NCI-H510A (cell line): ENCODE measurements around the gene CFAP77.
A peak's percentile ranks its signal among the peaks of the same experiment; 100 is the strongest.

Experiments
- DNase-seq: peaks from one replicate; lab custom pipeline; 2025; lab: John Stamatoyannopoulos, UW

Gene CFAP77

DNA sequence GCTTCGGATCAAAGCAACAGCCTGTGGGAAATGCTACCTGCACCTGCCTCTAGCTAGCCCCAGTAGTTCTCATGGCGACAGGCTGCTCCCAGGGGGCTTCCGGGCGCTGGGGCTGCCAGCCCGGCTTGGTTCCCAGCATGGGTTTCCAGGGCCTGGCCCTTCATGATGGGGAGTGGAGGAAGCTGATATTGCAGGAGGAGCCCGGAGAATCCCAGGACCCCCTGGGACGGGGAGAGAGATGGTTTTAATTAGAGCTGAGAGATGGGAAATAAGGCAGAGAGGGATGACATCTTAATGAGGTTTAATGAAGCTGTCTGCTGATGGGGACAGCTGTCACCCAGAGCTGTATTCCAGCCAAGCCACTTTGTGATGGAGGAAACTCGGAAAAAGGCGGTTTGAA, 78.6 kb downstream of the CFAP77 start:
- DNase-seq: no peak

DNA sequence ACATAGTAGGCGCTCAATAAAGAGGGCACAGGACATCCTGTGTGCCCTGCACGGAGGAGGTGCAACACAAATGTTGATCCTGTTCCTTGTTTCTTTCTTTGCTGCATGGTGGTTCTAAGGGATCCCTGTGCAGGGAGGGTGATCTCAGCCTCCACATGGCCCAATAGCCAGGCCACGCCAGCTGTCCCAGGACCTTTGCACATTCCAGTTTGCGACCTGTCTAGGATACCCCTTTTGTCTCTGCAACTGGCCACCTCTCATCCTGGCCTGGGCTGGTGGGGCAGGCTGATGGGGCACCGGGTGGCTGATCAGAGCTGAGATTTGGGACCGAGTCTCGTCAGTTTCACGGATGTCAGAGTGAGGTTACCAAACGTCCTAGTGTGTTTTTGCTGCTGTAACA, 79.5 kb downstream of the CFAP77 start:
- no peak for DNase-seq

DNA sequence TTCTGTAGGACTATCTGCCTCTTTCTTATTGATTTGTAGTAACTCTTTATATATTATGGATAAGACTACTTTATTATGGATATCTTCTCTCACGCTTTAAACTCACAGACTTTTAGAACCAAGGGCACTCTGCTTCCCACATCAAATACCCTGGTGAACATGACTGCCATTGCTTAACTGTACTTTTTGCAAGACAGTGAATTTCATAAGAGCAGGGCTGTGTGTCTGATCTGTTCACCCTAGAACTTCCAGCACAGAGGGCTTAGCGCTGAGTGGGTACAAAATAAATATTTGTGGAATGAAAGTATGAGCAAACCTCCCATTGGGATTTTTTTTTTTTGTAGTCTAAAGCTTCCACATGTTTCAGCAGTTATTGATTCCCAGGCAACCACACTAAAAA, 84.8 kb downstream of the CFAP77 start:
- no peak for DNase-seq

DNA sequence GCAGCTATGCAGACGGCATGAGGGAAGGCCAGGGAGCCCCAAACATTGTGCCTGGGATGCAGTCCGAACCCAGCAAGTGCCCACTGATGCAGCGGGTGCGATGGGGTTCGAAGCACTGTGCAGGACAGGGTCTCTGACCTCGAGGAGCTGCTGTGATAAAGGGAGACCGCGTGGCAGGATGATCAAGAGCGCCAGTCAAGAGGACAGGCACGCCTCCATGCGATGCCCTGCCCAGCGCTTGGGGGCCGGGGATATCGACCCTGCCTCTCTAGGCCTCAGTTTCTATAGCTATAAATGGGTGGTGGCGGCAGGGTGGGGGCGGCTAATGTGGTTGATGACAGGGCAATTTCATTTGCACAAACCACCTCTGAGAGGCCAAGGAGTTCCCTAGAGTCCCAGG, 87.7 kb downstream of the CFAP77 start:
- DNase-seq: no peak

DNA sequence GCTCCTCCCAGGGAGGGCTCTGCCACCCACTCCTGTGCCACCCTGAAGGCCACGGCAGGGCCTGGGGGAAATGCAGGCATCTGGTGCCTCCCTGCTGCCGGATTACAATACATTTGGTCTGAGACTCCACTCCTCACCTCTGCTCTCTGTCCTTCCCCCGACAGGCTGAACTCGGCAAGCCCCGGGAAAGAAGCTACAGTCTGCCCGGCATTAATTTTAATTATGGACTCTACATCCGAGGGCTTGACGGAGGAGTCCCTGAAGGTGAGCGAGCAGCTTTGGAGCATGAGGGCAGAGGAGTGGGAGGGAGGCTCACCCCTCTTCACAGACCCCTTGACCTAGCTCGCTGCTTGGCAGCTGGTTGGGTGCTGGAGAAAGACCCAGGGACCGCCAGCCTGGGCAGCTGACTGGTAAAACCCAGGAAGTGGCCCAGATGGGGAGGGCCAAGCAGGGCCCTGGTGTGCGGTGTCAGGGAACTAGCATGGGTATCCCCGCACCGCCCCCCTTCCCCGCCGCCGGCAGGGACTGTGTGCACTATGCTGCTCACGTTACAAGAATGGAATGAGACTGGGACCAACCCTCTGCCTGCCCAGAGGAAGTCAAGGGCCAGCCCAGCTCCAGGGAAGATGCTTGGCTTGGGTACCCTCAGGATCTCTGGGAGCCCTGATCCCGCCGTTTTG, 88.7 kb downstream of the CFAP77 start:
- no peak for DNase-seq

DNA sequence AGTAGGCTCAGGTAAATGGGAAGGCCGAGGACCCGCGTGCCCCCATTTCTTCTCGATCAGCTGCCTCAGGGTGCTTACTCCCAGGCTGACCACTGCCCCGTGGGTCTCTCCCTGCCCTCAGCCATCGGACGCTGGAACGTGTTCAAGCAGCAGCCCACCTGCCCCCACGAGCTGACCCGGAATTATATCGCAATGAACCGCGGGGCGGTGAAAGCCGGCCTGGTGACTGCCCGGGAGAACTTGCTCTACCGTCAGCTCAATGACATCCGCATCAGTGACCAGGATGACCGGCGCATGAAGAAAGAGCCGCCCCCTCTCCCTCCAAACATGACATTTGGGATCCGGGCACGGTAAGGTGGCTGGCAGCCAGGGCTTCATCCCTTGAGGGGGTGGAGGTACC, 89.2 kb downstream of the CFAP77 start:
- no peak for DNase-seq

DNA sequence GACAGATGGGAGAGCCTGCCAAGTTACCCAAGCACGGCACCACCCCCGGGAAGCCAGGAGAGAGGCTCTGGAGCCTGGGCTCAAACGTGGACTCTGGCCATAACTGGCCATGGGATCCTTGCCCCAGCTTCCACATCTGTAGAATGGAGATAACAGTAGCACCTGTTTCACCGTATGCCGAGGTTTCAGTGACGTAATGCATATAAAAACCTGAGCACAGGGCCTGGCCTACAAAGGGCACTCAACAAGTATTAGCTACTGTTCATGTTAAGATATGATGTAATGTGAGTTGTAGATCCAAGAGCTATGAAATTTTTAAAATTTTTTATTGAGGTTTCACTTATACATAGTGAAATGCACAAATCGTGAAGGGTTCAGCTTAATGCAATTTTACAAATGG, 90.2 kb downstream of the CFAP77 start:
- no peak for DNase-seq

DNA sequence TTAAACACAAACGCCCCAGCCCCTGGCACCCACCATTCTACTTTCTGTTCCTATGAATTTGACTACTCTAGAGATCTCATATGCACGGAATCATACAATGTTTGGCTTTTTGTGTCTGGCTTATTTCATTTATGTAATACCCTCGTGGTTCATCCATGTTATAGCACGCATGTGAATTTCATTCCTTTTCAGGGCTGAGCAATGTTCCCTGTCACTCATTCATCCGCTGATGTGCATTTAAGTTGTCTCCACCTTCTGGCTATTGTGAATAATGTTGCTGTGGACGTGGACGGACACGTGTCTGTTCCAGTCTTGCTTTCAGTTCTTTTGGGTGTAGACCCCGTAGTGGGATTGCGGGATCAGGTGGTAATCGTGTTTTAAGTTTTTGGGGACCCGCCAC, 92.5 kb downstream of the CFAP77 start:
- DNase-seq: no peak

DNA sequence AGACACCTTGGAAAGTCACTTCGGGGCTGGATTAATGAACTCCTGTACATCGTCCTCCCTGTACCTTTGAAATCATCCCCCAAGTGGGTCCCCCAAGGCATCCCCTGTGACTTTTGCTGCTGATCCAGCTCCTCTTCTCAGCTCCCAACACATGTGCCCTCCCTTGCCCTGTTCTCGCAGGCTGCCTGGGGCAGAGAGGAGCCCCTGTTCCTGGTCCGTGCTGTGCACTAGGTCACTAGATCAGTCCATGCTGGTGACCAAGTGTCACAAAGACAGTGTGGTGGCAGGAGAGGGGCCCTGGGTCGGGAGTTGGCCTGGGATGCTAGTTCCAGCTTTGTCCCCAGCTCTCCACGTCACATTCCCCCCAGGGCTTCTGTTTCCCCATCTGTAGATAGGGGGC, 93.1 kb downstream of the CFAP77 start:
- no peak for DNase-seq

DNA sequence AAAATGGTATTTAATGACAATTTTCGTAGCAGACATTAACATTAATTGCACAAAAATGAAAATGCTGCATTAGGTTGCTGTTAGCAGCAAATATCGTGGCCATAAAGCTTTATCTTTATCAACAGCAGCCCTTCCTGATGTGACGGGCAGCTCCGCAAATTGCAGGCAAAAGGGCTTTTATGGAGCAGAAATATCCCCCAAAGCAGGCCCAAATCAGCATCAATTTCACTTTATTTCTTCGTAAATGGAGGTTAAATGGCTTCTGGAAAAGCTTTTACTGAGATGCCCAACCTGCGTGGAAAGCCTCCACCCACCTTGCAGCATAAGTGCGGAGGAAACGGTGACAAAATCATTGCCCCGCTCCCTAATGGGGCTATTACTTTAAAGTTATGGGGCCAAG, 94.5 kb downstream of the CFAP77 start:
- DNase-seq: no peak

DNA sequence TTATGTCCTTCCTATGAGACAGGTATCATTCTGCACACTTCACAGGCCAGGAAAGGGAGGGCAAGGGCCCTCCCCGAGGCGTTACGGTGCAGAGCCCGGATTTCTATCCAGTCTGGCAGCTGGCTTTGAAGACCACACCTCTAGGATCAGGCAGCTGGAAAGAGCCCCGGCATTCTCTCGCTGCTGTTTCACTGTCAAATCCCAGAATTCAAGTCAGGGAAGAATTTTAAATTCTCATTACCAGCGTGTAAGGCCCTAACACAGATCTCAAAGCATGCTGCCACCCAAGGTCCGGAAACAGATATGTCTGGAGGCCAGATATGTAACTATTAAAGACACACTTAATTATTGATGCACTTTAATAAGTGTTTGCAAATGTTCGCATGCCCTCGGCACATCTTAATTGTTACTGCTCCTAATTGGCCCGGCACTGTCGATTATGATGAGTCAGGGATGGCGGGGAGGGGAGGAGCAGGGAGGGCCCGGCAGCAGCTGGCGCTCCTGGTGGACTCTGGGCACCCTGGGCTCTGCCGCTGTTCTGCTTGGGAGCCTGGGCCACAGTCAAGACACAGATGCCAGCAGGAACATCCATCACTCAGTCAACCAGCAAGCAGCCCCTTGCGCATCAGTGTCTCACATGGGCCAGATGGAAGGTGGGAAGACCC, 96.1 kb downstream of the CFAP77 start:
- peak; percentile 36 for DNase-seq

DNA sequence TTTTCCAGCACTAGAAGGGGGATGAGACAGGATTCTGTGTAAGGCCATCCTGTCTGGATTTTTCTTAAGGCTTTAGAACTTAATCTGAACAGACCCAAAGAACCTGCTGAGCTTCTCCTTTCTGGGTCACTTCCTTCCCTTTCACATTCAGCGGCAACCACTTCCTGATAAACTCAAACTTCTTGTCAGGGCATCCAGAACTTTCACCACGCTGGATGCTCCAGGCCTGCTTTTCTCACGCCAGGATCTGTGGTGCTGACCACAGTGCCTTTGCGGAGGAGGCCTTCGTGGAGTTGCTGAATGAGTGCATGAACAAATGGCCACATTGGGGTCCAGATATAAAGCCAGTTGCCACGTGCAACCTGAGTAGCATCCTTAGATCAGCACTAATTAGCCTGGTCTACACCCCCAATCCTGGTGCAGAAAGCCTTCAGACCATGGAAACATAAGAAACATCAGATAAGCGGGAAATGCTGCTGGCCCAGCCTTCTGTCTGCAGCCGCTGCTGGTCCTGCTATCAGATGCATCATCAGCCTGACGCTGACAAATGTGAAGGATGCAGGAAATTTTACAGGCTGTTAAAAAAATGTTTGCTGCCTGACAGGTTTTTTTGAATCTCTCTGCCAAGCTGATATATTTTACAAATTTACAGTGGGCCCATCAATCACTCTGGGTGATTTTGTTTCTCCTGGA, 97.1 kb downstream of the CFAP77 start:
- no peak for DNase-seq

DNA sequence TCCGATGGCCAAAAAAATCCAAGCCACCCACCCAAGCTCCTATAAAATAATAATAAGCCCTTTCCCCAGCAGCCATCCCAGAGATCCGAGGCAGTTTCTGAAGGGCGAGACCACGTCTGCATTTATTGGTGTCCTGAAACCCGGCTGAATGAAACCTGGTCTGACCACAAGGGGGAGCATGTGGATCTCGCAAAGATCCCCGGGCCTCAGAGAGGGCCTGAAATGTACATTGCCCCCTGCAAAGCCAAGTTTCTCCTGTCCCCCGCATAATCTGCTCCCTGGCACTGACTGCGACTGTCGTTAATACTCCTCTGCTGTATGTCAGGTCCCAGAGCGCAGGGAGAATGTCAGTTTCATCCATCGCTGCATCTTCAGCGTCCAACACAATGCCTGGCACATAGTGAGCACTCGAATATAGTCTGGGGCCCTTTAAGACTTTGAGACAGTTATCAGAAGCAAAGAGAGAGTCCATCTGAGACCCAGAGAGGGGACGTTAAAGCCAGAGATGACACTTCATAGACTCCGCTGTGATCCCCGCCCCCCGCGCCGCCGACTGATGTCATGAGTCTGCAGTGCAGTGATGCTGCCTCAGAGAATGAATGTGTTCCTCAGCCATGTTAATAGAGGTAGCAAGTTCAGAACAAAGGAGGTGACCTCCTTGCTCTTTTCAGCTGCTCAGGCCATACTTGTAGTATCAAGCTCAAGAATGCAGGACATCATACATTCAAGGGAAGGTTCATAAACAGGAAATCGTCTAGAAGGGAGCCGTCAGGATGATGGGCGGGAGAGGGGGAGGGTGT, 97.9 kb downstream of the CFAP77 start:
- DNase-seq: peak; percentile 35

DNA sequence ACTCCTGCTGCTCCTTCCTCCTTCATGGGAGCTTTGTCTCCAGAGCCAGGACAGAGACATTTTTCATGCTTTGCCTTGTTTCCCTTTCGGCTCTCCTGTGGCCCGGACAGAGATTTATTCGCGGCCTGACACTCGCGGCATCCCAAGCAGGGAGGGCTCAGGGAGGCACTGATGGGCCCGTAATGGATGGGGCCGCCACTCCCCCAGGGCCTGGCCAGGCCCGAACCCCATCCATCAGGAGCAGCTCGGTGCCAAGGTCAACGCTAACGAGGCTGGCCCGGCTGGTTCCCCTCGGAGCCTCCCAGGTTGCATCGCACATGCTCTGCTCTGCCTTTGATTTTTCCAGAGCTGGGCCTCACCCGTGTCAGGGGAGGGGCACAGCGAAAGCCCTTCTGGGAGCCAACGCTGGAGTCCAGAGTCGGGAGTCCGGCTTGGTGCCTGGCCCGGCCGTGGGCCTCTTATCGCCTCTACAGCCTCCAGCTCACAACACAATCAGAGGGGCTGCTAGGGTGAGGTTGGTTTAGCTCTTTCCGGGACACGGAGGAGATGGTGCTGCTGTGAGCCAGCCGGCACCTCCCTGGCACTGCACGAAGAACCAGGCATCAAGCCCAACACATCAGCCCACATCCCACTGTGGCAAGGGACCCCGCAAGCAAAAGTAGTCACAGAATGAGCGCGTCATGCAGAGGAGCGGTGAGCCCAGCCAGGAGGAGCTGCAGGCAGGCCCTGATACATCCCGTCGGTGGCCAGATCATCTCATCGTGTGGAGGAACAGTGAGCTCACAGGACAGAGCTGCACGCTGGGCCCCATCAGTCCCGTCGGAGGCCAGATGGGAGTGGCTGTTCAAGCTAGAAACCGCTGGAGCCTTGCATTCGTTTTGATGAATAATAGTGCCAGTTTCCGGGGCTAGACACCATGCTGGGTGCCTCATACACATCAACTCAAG, 100.2 kb downstream of the CFAP77 start:
- DNase-seq: no peak

DNA sequence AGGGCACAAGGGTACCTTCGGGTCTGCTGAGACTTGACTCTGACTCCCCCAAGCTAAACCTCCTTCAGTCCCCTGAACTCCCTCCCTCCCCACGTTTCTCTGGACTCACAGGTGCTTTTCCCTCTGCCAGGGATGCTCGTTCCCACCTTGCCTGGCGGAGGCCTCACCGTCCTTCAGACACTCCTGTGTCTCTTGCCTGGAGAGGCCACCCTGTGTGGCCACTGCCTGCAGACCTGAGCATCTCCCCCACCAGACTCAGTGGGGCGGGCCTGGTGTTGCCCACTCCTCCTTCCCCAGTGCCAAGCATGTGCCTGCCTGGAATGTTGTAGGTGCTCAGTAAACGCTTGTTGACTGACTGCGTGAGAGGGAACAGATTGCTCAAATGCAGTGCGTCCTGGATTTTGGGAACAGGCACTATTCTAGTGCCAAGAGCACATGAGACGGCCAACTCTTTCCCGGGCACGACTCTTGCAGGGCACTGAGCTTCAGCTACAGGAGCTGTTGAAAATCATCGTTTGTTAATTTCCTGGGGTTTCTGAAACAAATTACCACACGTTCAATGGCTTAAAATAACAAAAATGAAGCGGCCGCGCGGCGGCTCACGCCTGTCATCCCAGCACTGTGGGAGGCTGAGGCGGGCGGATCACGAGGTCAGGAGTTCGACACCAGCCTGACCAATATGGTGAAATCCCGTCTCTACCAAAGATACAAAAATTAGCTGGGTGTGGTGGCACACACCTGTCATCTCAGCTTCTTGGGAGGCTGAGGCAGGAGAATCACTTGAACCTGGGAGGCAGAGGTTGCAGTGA, 101.4 kb downstream of the CFAP77 start:
- no peak for DNase-seq

DNA sequence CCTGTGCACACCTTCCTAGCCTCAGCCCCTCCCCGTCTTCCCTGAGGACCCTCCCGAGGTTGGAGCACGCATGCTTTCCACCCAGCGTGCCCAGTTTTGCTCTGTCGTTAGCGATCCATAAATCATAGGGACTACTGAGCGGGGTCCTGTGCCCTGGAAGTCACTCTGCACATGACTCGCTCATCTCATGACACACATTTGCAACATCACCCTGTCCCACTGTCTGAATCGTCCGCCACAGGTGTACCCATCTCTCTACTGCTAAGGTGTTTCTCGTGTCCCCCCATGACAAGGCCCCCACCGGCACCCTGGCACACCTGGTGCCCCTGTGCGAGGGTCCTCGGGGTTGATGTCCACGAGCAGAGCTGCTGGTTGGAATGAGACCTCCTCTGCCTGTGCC, 103.4 kb downstream of the CFAP77 start:
- DNase-seq: no peak

DNA sequence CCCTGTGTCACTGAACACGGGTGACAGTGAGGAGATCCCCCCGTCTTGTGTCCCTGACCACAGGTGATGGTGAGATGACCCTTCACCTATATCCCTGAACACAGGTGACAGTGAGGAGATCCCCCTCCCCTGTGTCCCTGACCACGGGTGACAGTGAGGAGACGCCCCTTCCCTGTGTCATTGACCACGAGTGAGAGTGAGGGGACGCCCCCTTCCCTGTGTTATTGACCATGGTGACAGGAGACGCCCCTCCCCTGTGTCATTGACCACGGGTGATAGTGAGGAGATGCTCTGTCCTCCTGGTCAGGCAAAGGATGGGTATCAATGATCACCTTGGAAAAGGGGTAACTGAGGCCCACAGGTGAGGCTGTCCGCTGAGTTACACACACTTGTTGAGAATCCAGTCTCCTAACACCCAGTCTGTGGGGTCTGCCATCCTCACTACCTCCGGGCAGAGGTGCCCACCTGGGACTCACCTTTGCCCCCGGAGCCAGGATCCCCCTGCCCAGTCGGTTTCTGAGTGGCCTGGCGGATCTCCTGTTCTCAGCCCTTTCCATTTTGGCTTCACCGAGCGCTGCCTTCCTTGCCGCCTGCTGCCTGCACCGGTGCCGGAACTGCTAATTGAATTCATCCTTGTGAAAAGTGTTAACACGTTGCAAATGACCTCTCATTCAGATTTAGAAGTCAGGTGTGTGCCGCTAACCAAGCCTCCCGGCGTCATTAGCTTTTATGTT, 104.2 kb downstream of the CFAP77 start:
- no peak for DNase-seq

DNA sequence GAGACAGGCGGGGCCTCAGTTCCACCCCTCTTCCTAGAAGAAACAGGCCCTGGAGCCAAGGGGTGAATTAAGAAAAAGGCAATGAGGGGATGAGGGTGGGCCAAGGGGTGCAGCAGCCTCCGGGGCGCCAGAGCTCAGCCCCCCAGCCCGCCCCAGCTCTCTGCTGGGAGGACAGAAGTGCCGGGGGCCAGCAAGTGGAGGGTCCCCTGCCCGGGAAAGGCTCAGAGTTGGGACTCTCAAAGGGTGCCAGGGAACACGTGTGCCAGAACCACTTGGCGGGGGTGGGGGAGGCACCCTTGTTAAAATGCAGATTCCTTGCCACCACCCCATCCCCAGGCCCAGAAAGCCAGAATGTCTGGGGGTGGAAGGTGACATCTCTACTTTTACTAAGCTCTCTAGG, 104.8 kb downstream of the CFAP77 start:
- no peak for DNase-seq

DNA sequence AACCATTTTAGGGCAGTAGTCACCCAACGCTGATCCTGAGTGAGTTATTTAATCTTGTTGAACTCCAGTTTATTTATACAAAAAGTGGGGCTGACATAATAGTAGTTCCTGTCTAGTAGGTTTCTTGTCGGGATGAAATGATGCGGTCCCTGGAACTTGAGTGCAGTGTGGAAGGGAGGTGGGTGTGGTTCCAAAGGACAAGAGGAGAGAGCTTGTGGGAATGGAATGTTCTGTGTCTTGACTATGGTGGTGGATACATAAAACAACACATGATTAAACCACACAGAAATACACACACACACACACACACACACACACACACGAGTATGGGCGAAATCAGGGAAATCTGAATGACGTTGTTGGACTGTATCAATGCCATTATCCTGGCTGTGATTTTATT, 106.3 kb downstream of the CFAP77 start:
- no peak for DNase-seq

DNA sequence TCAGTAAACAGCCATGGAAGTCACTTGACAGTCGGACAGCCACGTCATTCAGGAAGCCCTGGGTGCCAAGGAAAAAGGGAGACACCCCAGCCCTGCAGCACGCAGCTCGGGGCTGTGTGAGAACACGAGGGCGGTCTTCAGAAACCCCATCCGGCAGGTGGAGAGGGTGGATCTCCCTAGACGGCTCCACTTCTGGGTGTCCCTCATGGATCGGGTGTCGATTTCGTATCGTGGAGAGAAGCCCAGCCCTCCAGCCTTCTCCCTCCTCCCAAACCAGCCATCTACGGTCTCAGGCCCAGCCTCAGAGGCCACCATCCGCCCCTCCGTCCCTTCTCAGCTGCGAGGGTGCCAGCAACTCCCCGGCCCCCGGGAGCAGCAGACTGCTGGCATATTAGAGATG, 106.9 kb downstream of the CFAP77 start:
- DNase-seq: peak; percentile 42
